GM21390 (cell line): ENCODE results near the gene TMEM201.

Source experiments
- ATAC-seq: cut with Tn5 transposase; IDR thresholded peaks from one replicate; pipeline ENCODE4 v1.9.1; 2021; ENCODE audit not compliant: unreplicated experiment

Gene TMEM201

DNA sequence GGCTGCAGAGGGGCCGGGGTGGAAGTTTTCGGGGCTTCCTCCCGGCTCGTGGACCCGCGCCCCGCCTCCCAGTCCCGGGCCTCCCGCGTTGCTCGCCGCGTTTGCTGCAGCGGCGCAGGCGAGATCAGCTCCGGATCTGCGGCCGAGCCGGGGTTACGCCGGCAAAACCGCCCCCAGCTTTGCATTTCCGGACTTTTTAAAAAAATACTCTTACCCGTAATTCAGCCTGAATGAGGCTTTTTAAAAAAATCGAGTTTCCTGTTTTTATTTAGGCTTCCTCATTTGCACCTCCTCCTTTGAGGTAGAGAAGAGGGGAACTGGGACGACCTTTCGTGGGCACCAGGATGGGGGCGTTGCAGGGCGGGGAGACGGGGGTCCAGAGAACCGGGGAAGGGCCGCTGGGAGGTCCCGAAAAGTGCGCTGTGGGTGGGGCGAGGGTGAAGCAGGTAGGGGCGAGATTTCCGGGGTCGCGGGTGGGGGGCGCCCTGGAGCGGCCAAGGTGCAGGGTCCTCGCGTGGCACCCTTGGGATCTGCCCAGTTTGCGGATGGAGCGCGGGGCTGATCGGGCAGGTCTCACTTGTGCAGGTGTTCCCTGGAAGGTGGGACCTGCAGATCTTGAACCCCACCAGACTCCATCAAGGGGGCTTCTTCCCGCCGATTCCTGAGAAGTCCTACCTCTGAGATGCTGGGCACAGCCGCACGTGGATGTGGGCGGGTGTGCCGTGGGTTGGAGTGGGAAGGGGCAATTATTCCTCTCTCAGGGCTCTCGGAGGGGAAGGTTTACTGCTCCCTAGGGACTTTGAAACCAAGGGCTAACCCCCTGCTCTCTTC lies 63.9 kb downstream of the TMEM201 start:
- peak; percentile 29 for ATAC-seq

DNA sequence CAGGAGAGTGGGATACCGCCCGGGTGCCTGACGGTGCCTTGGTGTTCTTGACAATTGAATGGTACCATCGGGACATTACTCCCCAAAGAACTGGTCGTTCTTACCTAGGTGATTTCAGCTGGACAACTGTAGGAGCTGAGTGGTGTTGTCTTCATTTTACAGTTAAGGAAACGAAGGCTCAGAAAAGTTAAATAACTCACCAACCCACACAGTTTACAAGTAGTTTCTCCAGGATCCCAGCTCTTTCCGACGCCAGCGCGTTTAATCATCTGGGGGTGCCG lies 64.4 kb downstream of the TMEM201 start:
- no peak for ATAC-seq

GRCh38 chr1:9653491-9654050 lies 64.9 kb downstream of the TMEM201 start:
- no peak for ATAC-seq

- ATAC-seq, result no peak
Measured at GRCh38 chr1:9654051-9654833, 65.5 kb downstream of the TMEM201 start.

- ATAC-seq, result no peak
Measured at GRCh38 chr1:9654834-9655723, 66.4 kb downstream of the TMEM201 start.

DNA sequence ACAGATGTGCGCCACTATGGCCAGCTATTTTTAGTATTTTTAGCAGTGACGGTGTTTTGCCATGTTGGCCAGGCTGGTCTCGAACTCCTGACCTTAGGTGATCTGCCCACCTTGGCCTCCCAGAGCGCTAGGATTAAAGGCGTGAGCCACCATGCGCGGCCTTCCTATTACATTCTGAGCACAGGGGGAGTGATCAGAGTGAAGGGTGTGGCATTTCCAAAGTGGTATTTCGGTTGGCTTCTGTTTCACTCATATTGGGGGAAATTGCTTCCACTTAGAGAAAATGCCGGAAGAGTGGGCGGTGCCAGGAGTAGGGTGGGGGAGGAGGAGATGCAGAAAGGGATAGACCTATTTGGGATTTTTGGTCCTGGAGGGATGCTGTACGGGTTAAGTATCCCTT lies 67.1 kb downstream of the TMEM201 start:
- no peak for ATAC-seq

- ATAC-seq, result no peak
Measured at GRCh38 chr1:9657521-9658032, 68.9 kb downstream of the TMEM201 start.

GRCh38 chr1:9658199-9658598 lies 69.5 kb downstream of the TMEM201 start:
- no peak for ATAC-seq

GRCh38 chr1:9659328-9659727 lies 70.6 kb downstream of the TMEM201 start:
- no peak for ATAC-seq

DNA sequence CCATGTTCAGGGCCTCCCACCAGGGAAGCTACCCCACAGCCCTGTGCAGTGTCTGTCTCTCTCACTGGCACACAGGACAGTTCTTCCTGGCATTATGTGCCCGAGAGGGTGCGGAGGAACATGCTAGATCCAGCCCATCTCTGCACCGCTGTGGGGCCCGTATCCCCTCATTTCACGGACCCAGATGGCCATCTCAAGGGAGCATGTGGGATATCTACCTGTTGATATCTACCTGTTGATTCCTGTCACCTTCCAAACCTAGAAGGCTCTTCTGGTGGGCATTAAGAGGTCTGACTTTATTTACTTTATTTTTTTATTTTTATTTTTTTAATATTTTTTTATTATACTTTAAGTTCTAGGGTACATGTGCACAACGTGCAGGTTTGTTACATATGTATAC lies 74.5 kb downstream of the TMEM201 start:
- ATAC-seq, result no peak
